BE2C (cell line): ENCODE data around the gene ZCCHC3.

Source experiments
- DNase-seq: peaks from one replicate; pipeline ENCODE4 v3.0.0-alpha.2; 2020
- H3K27me3 ChIP-seq: fragments of 250-450 bp; sonication (Bioruptor Pico); 2 replicates; pipeline ENCODE4 v1.5.1; 2020; ENCODE audit warnings: mild to moderate bottlenecking
- H3K36me3 ChIP-seq: fragments of 250-450 bp; sonication (Bioruptor Pico); 2 replicates; pipeline ENCODE4 v1.5.1; 2020; ENCODE audit warnings: mild to moderate bottlenecking
- H3K4me1 ChIP-seq: fragments of 250-450 bp; sonication (Bioruptor Pico); 2 replicates; pipeline ENCODE4 v1.5.1; 2020
- H3K4me3 ChIP-seq: 2 replicates; pipeline ENCODE4 v1.5.1; 2011; ENCODE audit warnings: low read depth, low read length
- H3K9me3 ChIP-seq: fragments of 250-450 bp; sonication (Bioruptor Pico); 2 replicates; pipeline ENCODE4 v1.5.1; 2020
- CTCF ChIP-seq: IDR thresholded peaks from 2 replicates; pipeline ENCODE4 v1.5.1; 2012; ENCODE audit warnings: mild to moderate bottlenecking, low read depth, low read length

Gene ZCCHC3

DNA sequence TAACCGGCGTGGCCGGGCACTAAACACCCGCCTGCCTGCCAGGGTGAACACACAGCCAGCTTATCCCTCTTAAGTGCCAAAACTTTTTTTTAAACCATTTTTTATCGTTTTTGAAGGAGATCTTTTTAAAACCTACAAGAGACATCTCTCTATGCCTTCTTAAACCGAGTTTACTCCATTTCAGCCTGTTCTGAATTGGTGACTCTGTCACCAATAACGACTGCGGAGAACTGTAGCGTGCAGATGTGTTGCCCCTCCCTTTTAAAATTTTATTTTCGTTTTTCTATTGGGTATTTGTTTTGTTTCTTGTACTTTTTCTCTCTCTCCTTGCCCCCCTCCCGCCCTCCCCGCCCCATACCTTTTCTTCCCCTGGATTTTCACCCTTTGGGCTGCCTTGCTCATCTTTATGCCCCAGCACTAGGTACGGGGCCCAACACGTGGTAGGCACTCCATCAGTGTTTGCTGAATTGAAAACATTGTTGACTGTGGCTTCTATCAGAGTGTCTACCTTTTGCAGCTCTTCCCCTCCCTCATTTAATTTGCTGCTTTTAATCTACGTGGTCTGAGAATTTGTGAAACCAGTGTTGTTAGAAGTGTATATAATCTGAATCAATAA lies 1.5 kb downstream of the ZCCHC3 start:
- H3K27me3 ChIP-seq: no peaks in the 10 kb centered on the region
- H3K4me1 ChIP-seq: no peaks in the 10 kb centered on the region
- no peaks in the 10 kb centered on the region for H3K9me3 ChIP-seq
- H3K36me3 ChIP-seq: peaks cover 10% of the 10 kb centered on the region
- TF ChIP-seq CTCF: no peak
- peak overlapping the region; percentile 81 for H3K4me3 ChIP-seq
- DNase-seq: no peak

DNA sequence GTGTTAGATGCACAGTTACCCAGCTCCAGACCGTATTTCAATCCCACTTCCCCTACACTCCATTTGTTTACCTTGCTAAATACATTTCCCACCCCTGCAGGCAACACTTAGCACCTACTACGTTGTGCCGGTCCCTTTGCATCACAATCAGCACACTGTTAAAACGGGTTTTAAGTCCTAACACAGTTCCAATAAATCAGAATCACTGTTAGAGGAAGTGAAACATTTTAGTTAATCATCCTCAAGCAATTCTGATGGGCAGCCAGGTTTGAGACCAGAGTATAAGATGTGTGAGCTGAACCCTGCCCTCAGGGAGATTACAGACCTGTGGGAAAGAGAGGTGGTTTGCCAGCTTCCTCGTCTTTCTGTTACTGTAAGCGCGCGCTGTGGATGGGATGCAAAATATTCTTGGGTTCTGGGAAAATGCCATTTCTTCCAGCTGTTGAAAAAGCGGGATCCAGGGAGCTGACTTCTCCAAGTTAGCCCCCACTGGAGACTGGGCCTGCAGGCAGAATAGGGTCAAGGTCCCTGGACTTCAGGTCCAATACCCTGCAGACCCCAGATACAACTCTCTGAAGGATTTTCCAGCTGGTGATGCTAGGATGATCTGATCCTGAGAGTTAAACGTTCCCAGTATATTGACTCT lies 3.1 kb downstream of the ZCCHC3 start:
- Histone ChIP-seq H3K9me3 (no peaks in the 10 kb centered on the region), H3K36me3 (peaks cover 10% of the 10 kb centered on the region), H3K27me3 (no peaks in the 10 kb centered on the region), H3K4me3 (peak overlapping the region; percentile 11; the same call in 1 of the 2 replicates), H3K4me1 (no peaks in the 10 kb centered on the region)
- DNase-seq: no peak
- TF ChIP-seq CTCF: no peak

DNA sequence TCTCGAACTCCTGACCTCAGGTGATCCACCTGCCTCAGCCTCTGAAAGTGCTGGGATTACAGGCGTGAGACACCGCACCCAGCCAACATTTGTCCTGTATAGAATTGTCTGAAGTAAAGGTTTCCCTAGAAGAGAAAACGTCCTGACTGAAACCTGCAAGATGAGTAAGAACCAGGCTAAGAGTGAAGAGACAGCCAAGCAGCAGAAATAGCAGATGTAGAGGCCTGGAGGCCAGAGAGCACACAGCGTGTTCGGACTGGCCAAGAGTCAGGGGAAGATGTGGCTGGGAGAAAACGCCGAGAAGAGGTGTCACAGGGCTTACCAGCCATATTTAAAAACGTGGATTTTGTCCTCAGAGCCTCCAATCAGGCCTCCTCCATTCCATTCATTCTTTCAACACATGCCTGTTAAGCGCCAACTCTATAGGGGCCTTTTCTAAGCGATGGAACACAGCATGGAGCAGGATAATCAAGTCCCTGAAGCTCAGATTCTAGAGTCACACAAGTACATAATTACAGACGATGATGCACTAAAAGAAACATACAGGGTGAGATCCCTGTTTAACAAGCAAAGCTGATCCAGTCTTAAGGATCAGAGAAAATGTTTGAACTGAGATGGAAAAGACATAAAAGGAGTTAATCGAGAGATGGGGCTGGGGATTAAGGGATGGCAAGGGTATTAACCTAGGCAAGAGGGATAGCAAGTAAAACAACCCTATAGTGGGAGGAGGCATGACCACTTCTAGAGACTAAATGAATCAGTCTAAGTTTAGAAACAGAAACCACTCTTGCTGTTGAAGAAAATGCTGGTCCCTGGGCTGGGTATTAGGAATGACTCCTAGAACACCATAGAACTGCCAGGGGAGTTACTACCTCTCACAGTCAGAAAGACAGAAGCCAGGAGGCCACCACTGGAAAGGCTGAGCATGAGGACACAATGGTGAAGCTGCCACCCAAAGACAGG lies 4.8 kb downstream of the ZCCHC3 start:
- Histone ChIP-seq H3K4me1 (no peaks in the 10 kb centered on the region), H3K9me3 (no peaks in the 10 kb centered on the region), H3K27me3 (no peaks in the 10 kb centered on the region), H3K4me3 (no peak overlapping the region), H3K36me3 (peaks cover 10% of the 10 kb centered on the region)
- no peak for TF ChIP-seq CTCF
- DNase-seq: no peak

DNA sequence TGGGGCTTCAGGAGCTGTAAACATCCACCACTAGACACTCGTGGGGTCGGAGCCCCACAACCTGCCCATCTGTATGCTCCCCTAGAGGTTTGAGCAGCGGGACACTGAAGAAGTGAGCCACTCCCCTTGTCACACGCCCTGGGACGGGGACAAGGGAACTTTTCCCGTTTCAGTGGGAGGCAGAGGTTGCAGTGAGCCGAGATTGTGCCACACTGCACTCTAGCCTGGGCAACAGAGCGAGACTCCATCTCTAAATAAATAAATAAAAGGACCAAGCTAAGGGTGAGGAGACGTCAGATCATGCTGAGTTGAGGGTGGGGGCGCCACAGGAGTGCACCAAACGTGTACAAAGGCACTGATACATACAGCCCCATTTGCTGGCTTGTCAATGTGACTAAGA lies 8.4 kb downstream of the ZCCHC3 start:
- TF ChIP-seq CTCF: no peak
- no peak for DNase-seq
- Histone ChIP-seq H3K36me3 (no peaks in the 10 kb centered on the region), H3K27me3 (no peaks in the 10 kb centered on the region), H3K4me1 (no peaks in the 10 kb centered on the region), H3K9me3 (no peaks in the 10 kb centered on the region), H3K4me3 (no peak overlapping the region)

- no peak for TF ChIP-seq CTCF
- Histone ChIP-seq H3K4me3 (no peak overlapping the region), H3K36me3 (no peaks in the 10 kb centered on the region), H3K4me1 (no peaks in the 10 kb centered on the region), H3K27me3 (no peaks in the 10 kb centered on the region), H3K9me3 (no peaks in the 10 kb centered on the region)
- DNase-seq: no peak
Observed at GRCh38 chr20:308427-309038, 11.2 kb downstream of the ZCCHC3 start.
